K562 (cell line): Measurements from ENCODE around the gene GNG3. TPM values are rescaled to one million over a fixed set of nuclear protein-coding genes. Genes with fewer than 3 reads are reported as not detected.

Source experiments
- DNMT1 ChIP-seq: fragments of 450-650 bp; IDR thresholded peaks from 2 replicates; pipeline ENCODE4 v1.6.1; 2016; ENCODE audit warnings: antibody characterized with exemption, mild to moderate bottlenecking
- HDAC3 ChIP-seq: fragments of 450-650 bp; IDR thresholded peaks from 2 replicates; pipeline ENCODE4 v1.6.1; 2018; ENCODE audit warnings: borderline replicate concordance, mild to moderate bottlenecking, moderate library complexity; ENCODE audit not compliant: partially characterized antibody
- MLLT1 ChIP-seq, 2 experiments: fragments of 450-650 bp; IDR thresholded peaks; 2 replicates each; pipeline ENCODE4 v1.6.1; 2016
- PHB ChIP-seq: fragments of 250-450 bp; sonication (Bioruptor Pico); IDR thresholded peaks from 2 replicates; pipeline ENCODE4 v1.5.0; 2021
- PKNOX1 ChIP-seq: fragments of 450-650 bp; IDR thresholded peaks from 2 replicates; pipeline ENCODE4 v1.6.1; 2016
- POLR2A ChIP-seq: fragments of 450-650 bp; conservative IDR thresholded peaks from 2 replicates; pipeline ENCODE4 v1.6.1; 2016
- ZEB2 ChIP-seq: fragments of 450-650 bp; IDR thresholded peaks from 2 replicates; pipeline ENCODE4 v1.6.1; 2016
- ZNF324 ChIP-seq: fragments of 250-450 bp; sonication (Bioruptor Pico); IDR thresholded peaks from 2 replicates; pipeline ENCODE4 v1.4.0; 2020; ENCODE audit warnings: mild to moderate bottlenecking
- polyA plus RNA-seq, 8 experiments: library from polyadenylated mRNA; depleted of rRNA in 4 of 8; stranded (reverse) in 5 of 8; unstranded in 3 of 8; fragments of >200 nt; fragmentation: Nextera tagmentation in 2 of 8; fragmentation: Illumina TruSeq in 1 of 8; extraction: Ambion mirVana in 2 of 8; extraction: Trizol in 1 of 8; gene quantifications; 2 replicates each; pipeline versions ENCODE4 v1.2.1 to v1.2.3, GENCODE V29; 2011 to 2014; ENCODE audit warnings: inconsistent platforms in 1 of 8, missing spikeins in 1 of 8
- total RNA-seq, 7 experiments: library from RNA; depleted of rRNA in 6 of 7; stranded (reverse); fragments of >200 nt in 6 of 7; fragmentation: Illumina TruSeq in 2 of 7; extraction: Trizol in 2 of 7; gene quantifications; 2 replicates each; pipeline versions ENCODE4 v1.2.1 to v1.2.3, GENCODE V29; 2011 to 2021; ENCODE audit warnings: low replicate concordance in 1 of 7
- TF ChIP-seq, protein P1 (sequence below): fragments of 250-450 bp; sonication (Bioruptor Pico); IDR thresholded peaks from 2 replicates; pipeline ENCODE4 v1.4.0; 2020
- TF ChIP-seq, protein P2 (sequence below), 2 experiments: IDR thresholded peaks; 2 replicates each; pipeline ENCODE4 v1.6.1; 2011; ENCODE audit warnings: borderline replicate concordance in 1 of 2, control low read depth in 1 of 2, low read depth in 1 of 2, low read length in 1 of 2, mild to moderate bottlenecking in 1 of 2, mixed read lengths in 1 of 2, moderate library complexity in 1 of 2; ENCODE audit not compliant: insufficient read depth in 1 of 2, insufficient read length in 1 of 2, poor library complexity in 1 of 2, severe bottlenecking in 1 of 2; ENCODE audit errors: extremely low read depth in 1 of 2
- TF ChIP-seq, protein P3 (sequence below), 2 experiments: IDR thresholded peaks in 1 of 2; conservative IDR thresholded peaks in 1 of 2; 2 replicates each; pipeline ENCODE4 v1.6.1; 2016; ENCODE audit warnings: low read depth in 2 of 2, mild to moderate bottlenecking in 1 of 2, missing compliant biosample characterization in 1 of 2, missing genetic modification characterization in 1 of 2, moderate library complexity in 1 of 2

The GNG3 gene
- total and polyA plus RNA-seq, 9 of the 15 experiments (the other 6 are each of a cell fraction or from before 2014, with no cell fraction given): 0.07 TPM; not detected in 8

GRCh38 chr11:62678770-62679696 lies 28.4 kb upstream of the GNG3 start, which contains the start of gene UBXN1 (continued):
- TF ChIP-seq, protein P1, sequence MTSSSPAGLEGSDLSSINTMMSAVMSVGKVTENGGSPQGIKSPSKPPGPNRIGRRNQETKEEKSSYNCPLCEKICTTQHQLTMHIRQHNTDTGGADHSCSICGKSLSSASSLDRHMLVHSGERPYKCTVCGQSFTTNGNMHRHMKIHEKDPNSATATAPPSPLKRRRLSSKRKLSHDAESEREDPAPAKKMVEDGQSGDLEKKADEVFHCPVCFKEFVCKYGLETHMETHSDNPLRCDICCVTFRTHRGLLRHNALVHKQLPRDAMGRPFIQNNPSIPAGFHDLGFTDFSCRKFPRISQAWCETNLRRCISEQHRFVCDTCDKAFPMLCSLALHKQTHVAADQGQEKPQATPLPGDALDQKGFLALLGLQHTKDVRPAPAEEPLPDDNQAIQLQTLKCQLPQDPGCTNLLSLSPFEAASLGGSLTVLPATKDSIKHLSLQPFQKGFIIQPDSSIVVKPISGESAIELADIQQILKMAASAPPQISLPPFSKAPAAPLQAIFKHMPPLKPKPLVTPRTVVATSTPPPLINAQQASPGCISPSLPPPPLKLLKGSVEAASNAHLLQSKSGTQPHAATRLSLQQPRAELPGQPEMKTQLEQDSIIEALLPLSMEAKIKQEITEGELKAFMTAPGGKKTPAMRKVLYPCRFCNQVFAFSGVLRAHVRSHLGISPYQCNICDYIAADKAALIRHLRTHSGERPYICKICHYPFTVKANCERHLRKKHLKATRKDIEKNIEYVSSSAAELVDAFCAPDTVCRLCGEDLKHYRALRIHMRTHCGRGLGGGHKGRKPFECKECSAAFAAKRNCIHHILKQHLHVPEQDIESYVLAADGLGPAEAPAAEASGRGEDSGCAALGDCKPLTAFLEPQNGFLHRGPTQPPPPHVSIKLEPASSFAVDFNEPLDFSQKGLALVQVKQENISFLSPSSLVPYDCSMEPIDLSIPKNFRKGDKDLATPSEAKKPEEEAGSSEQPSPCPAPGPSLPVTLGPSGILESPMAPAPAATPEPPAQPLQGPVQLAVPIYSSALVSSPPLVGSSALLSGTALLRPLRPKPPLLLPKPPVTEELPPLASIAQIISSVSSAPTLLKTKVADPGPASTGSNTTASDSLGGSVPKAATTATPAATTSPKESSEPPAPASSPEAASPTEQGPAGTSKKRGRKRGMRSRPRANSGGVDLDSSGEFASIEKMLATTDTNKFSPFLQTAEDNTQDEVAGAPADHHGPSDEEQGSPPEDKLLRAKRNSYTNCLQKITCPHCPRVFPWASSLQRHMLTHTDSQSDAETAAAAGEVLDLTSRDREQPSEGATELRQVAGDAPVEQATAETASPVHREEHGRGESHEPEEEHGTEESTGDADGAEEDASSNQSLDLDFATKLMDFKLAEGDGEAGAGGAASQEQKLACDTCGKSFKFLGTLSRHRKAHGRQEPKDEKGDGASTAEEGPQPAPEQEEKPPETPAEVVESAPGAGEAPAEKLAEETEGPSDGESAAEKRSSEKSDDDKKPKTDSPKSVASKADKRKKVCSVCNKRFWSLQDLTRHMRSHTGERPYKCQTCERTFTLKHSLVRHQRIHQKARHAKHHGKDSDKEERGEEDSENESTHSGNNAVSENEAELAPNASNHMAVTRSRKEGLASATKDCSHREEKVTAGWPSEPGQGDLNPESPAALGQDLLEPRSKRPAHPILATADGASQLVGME (CRISPR knock-in tag): no peak
- TF ChIP-seq, protein P2, sequence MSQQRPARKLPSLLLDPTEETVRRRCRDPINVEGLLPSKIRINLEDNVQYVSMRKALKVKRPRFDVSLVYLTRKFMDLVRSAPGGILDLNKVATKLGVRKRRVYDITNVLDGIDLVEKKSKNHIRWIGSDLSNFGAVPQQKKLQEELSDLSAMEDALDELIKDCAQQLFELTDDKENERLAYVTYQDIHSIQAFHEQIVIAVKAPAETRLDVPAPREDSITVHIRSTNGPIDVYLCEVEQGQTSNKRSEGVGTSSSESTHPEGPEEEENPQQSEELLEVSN (IDR thresholded peaks at IDR 0.05; ENCODE audit: borderline replicate concordance in 1 of 2, extremely low read depth in 1 of 2, insufficient read depth in 1 of 2, insufficient read length in 1 of 2, low read depth in 1 of 2, low read length in 1 of 2, poor library complexity in 1 of 2, severe bottlenecking in 1 of 2): peak; percentile 82 to 86
- no peak for TF ChIP-seq PKNOX1
- TF ChIP-seq, protein P3, sequence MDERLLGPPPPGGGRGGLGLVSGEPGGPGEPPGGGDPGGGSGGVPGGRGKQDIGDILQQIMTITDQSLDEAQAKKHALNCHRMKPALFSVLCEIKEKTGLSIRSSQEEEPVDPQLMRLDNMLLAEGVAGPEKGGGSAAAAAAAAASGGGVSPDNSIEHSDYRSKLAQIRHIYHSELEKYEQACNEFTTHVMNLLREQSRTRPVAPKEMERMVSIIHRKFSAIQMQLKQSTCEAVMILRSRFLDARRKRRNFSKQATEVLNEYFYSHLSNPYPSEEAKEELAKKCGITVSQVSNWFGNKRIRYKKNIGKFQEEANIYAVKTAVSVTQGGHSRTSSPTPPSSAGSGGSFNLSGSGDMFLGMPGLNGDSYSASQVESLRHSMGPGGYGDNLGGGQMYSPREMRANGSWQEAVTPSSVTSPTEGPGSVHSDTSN (CRISPR knock-in tag; IDR thresholded peaks at IDR 0.05; ENCODE audit: low read depth): no peak
- TF ChIP-seq, protein P3 (tag; conservative IDR thresholded peaks at IDR 0.05; ENCODE audit: low read depth): no peak
- no peak for TF ChIP-seq ZNF324 (CRISPR knock-in tag)
- no peak for TF ChIP-seq MLLT1 (IDR thresholded peaks at IDR 0.05)
- TF ChIP-seq HDAC3: no peak
- peak; percentile 88 for TF ChIP-seq POLR2A
- TF ChIP-seq DNMT1: no peak; the same call in 1 of the 2 replicates
- no peak for TF ChIP-seq ZEB2
- TF ChIP-seq PHB (CRISPR knock-in tag): no peak
